IMR-90 (cell line): ENCODE data around the gene SEPTIN5. TPM values are rescaled to one million over a fixed set of nuclear protein-coding genes. Genes with fewer than 3 reads are reported as not detected.

ENCODE experiments used
- ATAC-seq: fragments of 200-7000 bp; cut with Tn5 transposase; 2 replicates; pipeline ENCODE4 v1.9.1; 2020; ENCODE audit warnings: low read depth, mild to moderate bottlenecking, moderate library complexity
- BruUV-seq: library from RNA; stranded (reverse); fragments of 400-500 nt; replicated peaks from 2 replicates; lab custom pipeline; 2021; lab: Mats Ljungman, UMichigan
- CTCF ChIA-PET: fragments of 300-600 bp; formaldehyde crosslinking; extraction: SDS; loops from one replicate; lab custom pipeline; 2021; ENCODE audit warnings: antibody characterized with exemption; lab: Yijun Ruan, JAX
- POLR2A ChIA-PET: fragments of 300-600 bp; sonication (Branson Sonifier 250); formaldehyde crosslinking; loops from one replicate; lab custom pipeline; 2022; ENCODE audit warnings: antibody characterized with exemption; ENCODE audit not compliant: unreplicated experiment; lab: Charles Lee
- DNase-seq: peaks from one replicate; pipeline ENCODE4 v3.0.0; 2013
- H2AFZ ChIP-seq: replicated peaks from 2 replicates; pipeline ENCODE3; 2013; ENCODE audit warnings: low read length, mild to moderate bottlenecking; ENCODE audit not compliant: poor library complexity
- H2AK5ac ChIP-seq: 2 replicates; pipeline ENCODE4 v1.6.1; 2013; ENCODE audit warnings: low read depth, low read length, inconsistent platforms
- H2AK9ac ChIP-seq: replicated peaks from 2 replicates; pipeline ENCODE3; 2013; ENCODE audit warnings: mild to moderate bottlenecking, low read depth, low read length, moderate library complexity; ENCODE audit not compliant: poor library complexity
- H2BK120ac ChIP-seq: 2 replicates; pipeline ENCODE4 v1.6.1; 2013; ENCODE audit warnings: low read depth, low read length, inconsistent platforms
- H2BK15ac ChIP-seq: 3 replicates; pipeline ENCODE4 v1.6.1; 2013; ENCODE audit warnings: low read depth, low read length, inconsistent platforms
- H2BK20ac ChIP-seq: 2 replicates; pipeline ENCODE4 v1.6.1; 2013; ENCODE audit warnings: low read depth, mild to moderate bottlenecking, inconsistent platforms, low read length, moderate library complexity
- H2BK5ac ChIP-seq: 2 replicates; pipeline ENCODE4 v1.6.1; 2013; ENCODE audit warnings: mild to moderate bottlenecking, low read depth, low read length, inconsistent platforms; ENCODE audit not compliant: poor library complexity, severe bottlenecking
- H3K14ac ChIP-seq: replicated peaks from 2 replicates; pipeline ENCODE4 v1.6.1; 2013; ENCODE audit warnings: low read depth, low read length, inconsistent platforms
- H3K18ac ChIP-seq: 2 replicates; pipeline ENCODE4 v1.6.1; 2013; ENCODE audit warnings: low read depth, low read length, control low read depth
- H3K23ac ChIP-seq: 2 replicates; pipeline ENCODE4 v1.6.1; 2013; ENCODE audit warnings: low read depth, low read length, inconsistent platforms
- H3K27ac ChIP-seq: 2 replicates; pipeline ENCODE4 v1.5.1; 2013; ENCODE audit warnings: mild to moderate bottlenecking, control low read depth, low read length; ENCODE audit not compliant: insufficient read depth
- H3K27me3 ChIP-seq: 2 replicates; pipeline ENCODE4 v1.6.1; 2013; ENCODE audit warnings: low read length; ENCODE audit not compliant: control insufficient read depth, insufficient read depth
- H3K36me3 ChIP-seq: 2 replicates; pipeline ENCODE4 v1.6.1; 2013; ENCODE audit warnings: low read length, mixed read lengths; ENCODE audit not compliant: control insufficient read depth, insufficient read depth
- H3K4ac ChIP-seq: 2 replicates; pipeline ENCODE4 v1.6.1; 2013; ENCODE audit warnings: low read depth, low read length, inconsistent platforms
- H3K4me1 ChIP-seq: 2 replicates; pipeline ENCODE4 v1.6.1; 2013; ENCODE audit warnings: low read length, mixed read lengths; ENCODE audit not compliant: control insufficient read depth, insufficient read depth
- H3K4me2 ChIP-seq: 2 replicates; pipeline ENCODE4 v1.6.1; 2013; ENCODE audit warnings: low read depth, mild to moderate bottlenecking, control low read depth, low read length, moderate library complexity
- H3K4me3 ChIP-seq: 2 replicates; pipeline ENCODE4 v1.5.1; 2013; ENCODE audit warnings: low read depth, mild to moderate bottlenecking, control low read depth, low read length, moderate library complexity; ENCODE audit not compliant: insufficient read depth
- H3K56ac ChIP-seq: 2 replicates; pipeline ENCODE4 v1.6.1; 2013; ENCODE audit warnings: low read length, inconsistent platforms; ENCODE audit not compliant: insufficient read depth; ENCODE audit errors: extremely low read depth
- H3K79me1 ChIP-seq, 2 experiments: 2 replicates each; pipeline ENCODE4 v1.6.1; 2013; ENCODE audit warnings: low read length in 2 of 2, inconsistent platforms in 1 of 2, low read depth in 1 of 2
- H3K9ac ChIP-seq: 2 replicates; pipeline ENCODE4 v1.6.1; 2013; ENCODE audit warnings: low read depth, low read length, control low read depth
- H3K9me1 ChIP-seq: 2 replicates; pipeline ENCODE4 v1.6.1; 2013; ENCODE audit warnings: low read length, inconsistent platforms; ENCODE audit not compliant: insufficient read depth
- H3K9me3 ChIP-seq: 2 replicates; pipeline ENCODE4 v1.6.1; 2013; ENCODE audit warnings: low read length; ENCODE audit not compliant: control insufficient read depth, insufficient read depth
- H4K20me1 ChIP-seq: 2 replicates; pipeline ENCODE4 v1.6.1; 2013; ENCODE audit warnings: low read length, inconsistent platforms; ENCODE audit not compliant: insufficient read depth
- H4K5ac ChIP-seq: 2 replicates; pipeline ENCODE4 v1.6.1; 2013; ENCODE audit warnings: mild to moderate bottlenecking, low read depth, low read length, control low read depth
- H4K8ac ChIP-seq, 2 experiments: 2 replicates each; pipeline ENCODE4 v1.6.1; 2013; ENCODE audit warnings: low read depth in 2 of 2, low read length in 2 of 2, control low read depth in 1 of 2, inconsistent platforms in 1 of 2
- H4K91ac ChIP-seq: 2 replicates; pipeline ENCODE4 v1.6.1; 2013; ENCODE audit warnings: low read depth, low read length, inconsistent platforms; ENCODE audit not compliant: insufficient read depth
- BHLHE40 ChIP-seq: fragments of 150-350 bp; IDR thresholded peaks from 2 replicates; pipeline ENCODE4 v1.6.1; 2016; ENCODE audit warnings: mild to moderate bottlenecking, low read depth, low read length
- CEBPB ChIP-seq: IDR thresholded peaks from 2 replicates; pipeline ENCODE4 v1.6.1; 2012; ENCODE audit warnings: low read depth, low read length, improper control_type of control experiment
- CHD1 ChIP-seq: IDR thresholded peaks from 2 replicates; pipeline ENCODE4 v1.6.1; 2012; ENCODE audit warnings: low read depth, low read length, improper control_type of control experiment
- MAZ ChIP-seq: IDR thresholded peaks from 2 replicates; pipeline ENCODE4 v1.6.1; 2012; ENCODE audit warnings: low read depth, mild to moderate bottlenecking, low read length, improper control_type of control experiment, moderate library complexity, borderline replicate concordance
- MXI1 ChIP-seq: IDR thresholded peaks from 2 replicates; pipeline ENCODE4 v1.6.1; 2012; ENCODE audit warnings: low read depth, mild to moderate bottlenecking, low read length, moderate library complexity, borderline replicate concordance
- NFE2L2 ChIP-seq: fragments of 150-350 bp; IDR thresholded peaks from 2 replicates; pipeline ENCODE4 v1.6.1; 2016; ENCODE audit warnings: low read depth, mild to moderate bottlenecking, low read length
- POLR2A ChIP-seq: IDR thresholded peaks from 2 replicates; pipeline ENCODE4 v1.6.1; 2012; ENCODE audit warnings: mild to moderate bottlenecking, low read depth, low read length
- RAD21 ChIP-seq: IDR thresholded peaks from 2 replicates; pipeline ENCODE4 v1.6.1; 2012; ENCODE audit warnings: low read length, improper control_type of control experiment
- RCOR1 ChIP-seq: IDR thresholded peaks from 2 replicates; pipeline ENCODE4 v1.6.1; 2012; ENCODE audit warnings: mild to moderate bottlenecking, low read length, improper control_type of control experiment; ENCODE audit not compliant: insufficient replicate concordance
- RFX5 ChIP-seq: IDR thresholded peaks from 2 replicates; pipeline ENCODE4 v1.8.0; 2012; ENCODE audit warnings: low read depth, mild to moderate bottlenecking, low read length, moderate library complexity
- SMC3 ChIP-seq: fragments of 150-350 bp; IDR thresholded peaks from 2 replicates; pipeline ENCODE4 v1.6.1; 2016; ENCODE audit warnings: low read depth, mild to moderate bottlenecking, antibody characterized with exemption, low read length, moderate library complexity
- WGBS, 2 experiments: methylation state at CpG; one replicate each; pipeline versions ENCODE4 v1.1.5 to v1.1.7; 2013; ENCODE audit warnings: missing lambda C conversion rate in 2 of 2; ENCODE audit not compliant: insufficient read length in 1 of 2; ENCODE audit errors: extremely low coverage in 2 of 2; 5-methylcytosine and 5-hydroxymethylcytosine counted together
- dilution Hi-C: fragments of 300-500 bp; cut with HindIII; formaldehyde crosslinking; loops from one replicate; pipeline ENCODE4 v1.14.3; 2018; ENCODE audit warnings: low sequenced_read_pairs; ENCODE audit not compliant: unreplicated experiment
- in situ Hi-C: fragments of 300-500 bp; cut with MboI; formaldehyde crosslinking; loops from 3 replicates; pipeline ENCODE4 v1.14.3; 2019; ENCODE audit warnings: low sequenced_read_pairs, inconsistent platforms, mixed read lengths
- intact Hi-C: fragments of 100-400 bp; cut with micrococcal nuclease; formaldehyde crosslinking; loops from 2 replicates; pipeline ENCODE4 v1.10.0; 2022
- polyA plus RNA-seq, 3 experiments: library from polyadenylated mRNA; depleted of rRNA; stranded (reverse); fragments of >200 nt; gene quantifications; 2 replicates each; pipeline ENCODE4 v1.2.3, GENCODE V29; 2012; ENCODE audit warnings: low replicate concordance in 1 of 3
- total RNA-seq: library from RNA; depleted of rRNA; stranded (reverse); fragments of >200 nt; gene quantifications from 2 replicates; pipeline ENCODE4 v1.2.3, GENCODE V29; 2012
- TF ChIP-seq, protein P1 (sequence below): conservative IDR thresholded peaks from 2 replicates; pipeline ENCODE4 v1.5.1; 2012; ENCODE audit warnings: mild to moderate bottlenecking, low read depth, low read length, improper control_type of control experiment
- TF ChIP-seq, protein P2 (sequence below): fragments of 150-350 bp; IDR thresholded peaks from 2 replicates; pipeline ENCODE4 v1.6.1; 2016; ENCODE audit warnings: low read depth, mild to moderate bottlenecking, low read length, moderate library complexity, borderline replicate concordance

The SEPTIN5 gene
- total and polyA plus RNA-seq, 2 of the 4 experiments (the other 2 are of a cell fraction) = 16.8 to 20.7 TPM

GRCh38 chr22:19742160-19743066 is 28.1 kb downstream of the SEPTIN5 start:
- H3K36me3 ChIP-seq = no peaks in the 10 kb centered on the region
- H2BK15ac ChIP-seq = no peak overlapping the region
- H2AFZ ChIP-seq = peak overlapping the region; percentile 32
- ChIA-PET POLR2A (no interaction called here), CTCF (interaction anchor here (0.9 to 1.3 kb wide), 2 partner anchors 12 to 168 kb away, joined by 3 to 4 read pairs; no protein-coding TSS in a partner anchor)
- dilution Hi-C loops = no loop called here
- ATAC-seq (no peak), DNase-seq (no peak)
- H4K91ac ChIP-seq = no peak overlapping the region
- no peaks in the 10 kb centered on the region; the same call in 1 of the 2 replicates for H3K27me3 ChIP-seq
- H2BK5ac ChIP-seq = no peak overlapping the region
- TF ChIP-seq POLR2A = no peak
- no peak for TF ChIP-seq RCOR1
- TF ChIP-seq NFE2L2 = no peak
- no peak for TF ChIP-seq BHLHE40
- no peak for TF ChIP-seq RFX5
- no peak for TF ChIP-seq RAD21
- TF ChIP-seq, protein P1, sequence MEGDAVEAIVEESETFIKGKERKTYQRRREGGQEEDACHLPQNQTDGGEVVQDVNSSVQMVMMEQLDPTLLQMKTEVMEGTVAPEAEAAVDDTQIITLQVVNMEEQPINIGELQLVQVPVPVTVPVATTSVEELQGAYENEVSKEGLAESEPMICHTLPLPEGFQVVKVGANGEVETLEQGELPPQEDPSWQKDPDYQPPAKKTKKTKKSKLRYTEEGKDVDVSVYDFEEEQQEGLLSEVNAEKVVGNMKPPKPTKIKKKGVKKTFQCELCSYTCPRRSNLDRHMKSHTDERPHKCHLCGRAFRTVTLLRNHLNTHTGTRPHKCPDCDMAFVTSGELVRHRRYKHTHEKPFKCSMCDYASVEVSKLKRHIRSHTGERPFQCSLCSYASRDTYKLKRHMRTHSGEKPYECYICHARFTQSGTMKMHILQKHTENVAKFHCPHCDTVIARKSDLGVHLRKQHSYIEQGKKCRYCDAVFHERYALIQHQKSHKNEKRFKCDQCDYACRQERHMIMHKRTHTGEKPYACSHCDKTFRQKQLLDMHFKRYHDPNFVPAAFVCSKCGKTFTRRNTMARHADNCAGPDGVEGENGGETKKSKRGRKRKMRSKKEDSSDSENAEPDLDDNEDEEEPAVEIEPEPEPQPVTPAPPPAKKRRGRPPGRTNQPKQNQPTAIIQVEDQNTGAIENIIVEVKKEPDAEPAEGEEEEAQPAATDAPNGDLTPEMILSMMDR = no peak
- TF ChIP-seq CHD1 = no peak
- TF ChIP-seq SMC3 = no peak
- no peak for TF ChIP-seq CEBPB
- TF ChIP-seq MAZ = no peak
- TF ChIP-seq, protein P2, sequence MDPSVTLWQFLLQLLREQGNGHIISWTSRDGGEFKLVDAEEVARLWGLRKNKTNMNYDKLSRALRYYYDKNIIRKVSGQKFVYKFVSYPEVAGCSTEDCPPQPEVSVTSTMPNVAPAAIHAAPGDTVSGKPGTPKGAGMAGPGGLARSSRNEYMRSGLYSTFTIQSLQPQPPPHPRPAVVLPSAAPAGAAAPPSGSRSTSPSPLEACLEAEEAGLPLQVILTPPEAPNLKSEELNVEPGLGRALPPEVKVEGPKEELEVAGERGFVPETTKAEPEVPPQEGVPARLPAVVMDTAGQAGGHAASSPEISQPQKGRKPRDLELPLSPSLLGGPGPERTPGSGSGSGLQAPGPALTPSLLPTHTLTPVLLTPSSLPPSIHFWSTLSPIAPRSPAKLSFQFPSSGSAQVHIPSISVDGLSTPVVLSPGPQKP = no peak
- no peak for TF ChIP-seq MXI1
- BruUV-seq = no TSS peak
- H3K9ac ChIP-seq = no peak overlapping the region
- no peaks in the 10 kb centered on the region for H3K79me1 ChIP-seq
- peak overlapping the region; percentile 42 for H2AK9ac ChIP-seq
- H3K23ac ChIP-seq = no peak overlapping the region
- no peak overlapping the region for H3K4ac ChIP-seq
- H2BK20ac ChIP-seq = no peak overlapping the region
- H2BK120ac ChIP-seq = no peak overlapping the region
- H3K56ac ChIP-seq = no peak overlapping the region
- H2AK5ac ChIP-seq = no peak overlapping the region
- no peaks in the 10 kb centered on the region for H3K9me1 ChIP-seq
- WGBS, 2 experiments = 90% methylated on average over 2 of the region's 21 CpGs; no CpG with 5 or more reads in 1 of the 2 experiments
- no peak overlapping the region for H3K14ac ChIP-seq
- H4K20me1 ChIP-seq = no peaks in the 10 kb centered on the region; the same call in 1 of the 2 replicates
- H4K5ac ChIP-seq = no peak overlapping the region
- H3K9me3 ChIP-seq = no peaks in the 10 kb centered on the region
- H3K4me2 ChIP-seq = no peak overlapping the region
- H3K18ac ChIP-seq = no peak overlapping the region
- H3K4me3 ChIP-seq = no peak overlapping the region
- no peak overlapping the region for H4K8ac ChIP-seq
- peaks cover 2% of the 10 kb centered on the region; the same call in 1 of the 2 replicates for H3K4me1 ChIP-seq
- intact Hi-C loops = no loop called here
- no peak overlapping the region for H3K27ac ChIP-seq
- in situ Hi-C loops = no loop called here
